Right forelimb (tissue), 1 donor: ENCODE measurements around the gene PABPN1L.
"Not testable (repeated sequence)": the region's sequence is repeated elsewhere in the genome, so short reads cannot be mapped to it uniquely, and the experiment has no call there.

ENCODE experiments used
- DNase-seq: peaks from one replicate; pipeline ENCODE4 v3.0.0-alpha.2; 2018

PABPN1L gene

DNA sequence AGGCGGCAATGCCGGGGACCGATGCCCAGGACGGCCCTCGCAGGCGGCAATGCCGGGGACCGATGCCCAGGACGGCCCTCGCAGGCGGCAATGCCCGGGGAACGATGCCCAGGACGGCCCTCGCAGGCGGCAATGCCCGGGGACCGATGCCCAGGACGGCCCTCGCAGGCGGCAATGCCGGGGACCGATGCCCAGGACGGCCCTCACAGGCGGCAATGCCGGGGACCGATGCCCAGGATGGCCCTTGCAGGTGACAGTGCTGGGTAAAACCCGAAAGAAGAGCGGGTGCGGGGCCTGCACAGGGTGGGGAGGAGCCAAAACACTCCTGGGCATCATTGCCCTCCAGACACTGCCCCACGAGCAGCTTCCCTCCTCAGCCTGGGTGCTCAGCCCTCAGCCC lies 42.8 kb downstream of the PABPN1L start:
- DNase-seq = not testable (repeated sequence)

DNA sequence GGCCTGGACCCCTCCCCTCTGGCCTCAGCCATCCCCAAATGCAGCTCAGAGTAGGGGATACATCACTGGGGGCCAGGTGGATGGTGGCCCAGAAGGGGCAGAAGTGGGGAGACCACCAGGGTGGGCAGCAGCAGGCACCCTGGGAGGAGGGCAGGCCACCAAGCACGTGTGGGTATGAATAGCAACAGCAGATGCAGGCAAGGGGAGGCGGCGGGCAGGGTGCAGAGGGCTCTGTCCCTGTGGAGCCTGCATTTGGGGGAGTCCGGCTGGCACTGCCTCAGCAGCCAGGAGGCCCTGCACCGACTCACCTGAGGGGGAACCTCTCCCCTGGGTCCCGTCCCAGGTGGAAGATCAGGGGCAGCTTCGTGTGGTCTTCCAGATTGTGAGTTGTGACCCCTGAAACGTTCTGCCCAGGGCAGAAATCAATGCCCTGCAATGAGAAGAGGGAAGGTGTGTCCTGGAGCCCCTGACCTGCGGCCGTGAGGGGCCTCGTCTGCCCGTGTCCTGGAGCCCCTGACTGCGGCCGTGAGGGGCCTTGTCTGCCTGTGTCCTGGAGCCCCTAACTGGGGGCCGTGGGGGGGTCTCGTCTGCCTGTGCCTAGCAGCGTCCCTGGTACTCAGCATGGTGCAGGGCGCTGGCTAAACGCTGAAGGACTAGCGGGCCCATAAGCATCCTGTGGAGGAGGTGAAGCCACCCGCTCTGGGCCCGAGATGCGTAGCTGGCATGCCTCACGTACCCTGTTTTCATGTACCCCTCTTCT lies 44.0 kb downstream of the PABPN1L start:
- DNase-seq = no peak

DNA sequence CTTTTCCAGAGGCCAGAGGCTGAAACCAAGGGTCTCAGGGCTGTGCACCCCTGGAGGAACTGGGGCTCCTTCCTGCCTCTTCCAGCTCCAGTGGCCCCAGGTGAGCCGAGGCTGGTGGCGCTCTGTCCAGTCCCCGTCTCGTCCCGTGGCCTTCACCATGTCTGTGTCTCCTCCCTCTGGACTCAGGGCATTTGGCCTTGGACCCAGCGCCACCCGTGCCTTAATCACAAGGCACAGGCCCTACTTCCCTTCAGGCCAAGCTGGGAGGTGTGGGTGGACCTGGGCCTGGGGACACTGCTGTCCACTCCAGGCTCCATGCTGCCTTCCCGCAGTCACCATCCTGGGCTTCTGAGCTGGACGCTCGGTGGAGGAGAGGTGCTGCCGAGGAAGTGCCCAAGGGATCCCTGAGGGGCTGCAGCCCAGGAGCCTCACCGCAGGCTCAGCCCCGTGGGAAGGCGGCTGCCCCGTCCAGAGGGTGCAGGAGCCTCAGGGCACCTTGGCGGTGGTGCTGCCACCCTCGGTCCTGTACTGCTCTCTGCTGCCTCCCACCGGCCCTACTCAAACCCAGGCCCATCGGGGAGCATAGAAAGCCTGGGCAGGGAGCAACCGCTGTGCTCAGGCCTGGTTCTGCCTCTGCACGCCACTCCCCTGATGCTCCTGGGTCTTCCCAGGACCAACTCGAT lies 45.2 kb downstream of the PABPN1L start:
- DNase-seq = no peak

DNA sequence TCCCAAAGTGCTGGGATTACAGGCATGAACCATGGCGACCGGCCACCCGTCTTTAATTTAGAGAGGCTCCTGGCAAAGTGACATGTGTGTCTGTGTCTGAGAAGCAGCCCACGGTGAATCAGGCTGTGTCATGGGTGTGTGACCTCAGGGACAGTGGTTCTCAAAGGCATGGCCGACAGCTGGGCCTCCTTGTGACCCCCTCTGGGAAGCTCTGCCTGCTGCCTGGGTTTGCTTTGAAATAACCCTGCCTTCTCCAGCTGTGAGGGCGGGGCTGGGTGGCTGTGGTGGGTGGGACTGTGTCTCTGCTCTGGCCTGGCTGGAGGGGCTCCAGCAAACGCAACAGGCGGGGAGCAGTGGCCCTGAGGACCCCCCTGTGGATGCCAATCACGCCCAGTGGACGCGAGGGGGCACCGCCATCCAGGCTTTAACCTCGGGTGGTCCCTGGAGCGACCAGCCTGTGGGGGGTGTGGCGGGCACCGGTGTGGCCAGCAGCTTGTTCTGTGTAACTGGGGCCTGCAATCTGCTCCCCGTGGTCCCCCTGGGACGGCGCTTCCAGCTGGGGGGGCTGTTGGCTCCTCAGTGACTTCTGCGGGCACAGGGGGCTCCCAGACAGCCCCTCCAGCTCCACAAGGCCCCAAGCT lies 46.0 kb downstream of the PABPN1L start:
- DNase-seq = no peak

DNA sequence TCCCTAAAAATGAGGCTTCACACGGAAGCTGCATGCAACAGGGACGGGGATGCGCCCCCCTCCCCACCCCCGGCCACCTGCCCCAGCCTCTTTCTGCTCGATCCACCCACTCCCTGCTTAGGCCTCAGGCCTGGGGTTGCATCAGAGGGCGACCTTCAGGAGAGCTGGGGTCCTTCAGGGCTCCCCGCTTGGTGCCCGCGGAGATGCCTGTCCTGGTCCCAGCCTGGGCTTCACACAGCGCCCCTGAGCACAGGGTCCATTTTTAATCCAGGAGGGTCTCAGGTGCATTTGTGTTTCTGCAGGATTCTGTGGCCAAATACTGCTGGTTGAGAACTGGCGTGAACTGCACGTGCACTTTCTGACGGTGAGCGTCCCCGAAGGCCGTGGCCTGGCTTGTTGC lies 47.3 kb downstream of the PABPN1L start:
- no peak for DNase-seq

DNA sequence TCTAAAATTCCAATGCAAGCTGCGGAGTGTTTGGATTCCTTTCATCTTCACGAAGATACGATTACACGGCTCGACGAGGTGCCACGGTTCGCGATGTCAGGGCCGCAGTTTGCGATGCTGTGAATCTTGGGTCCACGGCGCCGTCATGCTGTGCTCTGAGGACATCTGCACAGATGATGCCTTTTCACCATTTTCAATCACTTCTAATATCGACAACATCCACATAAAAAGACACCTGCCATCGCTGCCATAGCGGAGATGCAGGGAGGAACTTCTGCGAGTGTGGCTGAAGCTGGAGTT lies 47.9 kb downstream of the PABPN1L start:
- no peak for DNase-seq

DNA sequence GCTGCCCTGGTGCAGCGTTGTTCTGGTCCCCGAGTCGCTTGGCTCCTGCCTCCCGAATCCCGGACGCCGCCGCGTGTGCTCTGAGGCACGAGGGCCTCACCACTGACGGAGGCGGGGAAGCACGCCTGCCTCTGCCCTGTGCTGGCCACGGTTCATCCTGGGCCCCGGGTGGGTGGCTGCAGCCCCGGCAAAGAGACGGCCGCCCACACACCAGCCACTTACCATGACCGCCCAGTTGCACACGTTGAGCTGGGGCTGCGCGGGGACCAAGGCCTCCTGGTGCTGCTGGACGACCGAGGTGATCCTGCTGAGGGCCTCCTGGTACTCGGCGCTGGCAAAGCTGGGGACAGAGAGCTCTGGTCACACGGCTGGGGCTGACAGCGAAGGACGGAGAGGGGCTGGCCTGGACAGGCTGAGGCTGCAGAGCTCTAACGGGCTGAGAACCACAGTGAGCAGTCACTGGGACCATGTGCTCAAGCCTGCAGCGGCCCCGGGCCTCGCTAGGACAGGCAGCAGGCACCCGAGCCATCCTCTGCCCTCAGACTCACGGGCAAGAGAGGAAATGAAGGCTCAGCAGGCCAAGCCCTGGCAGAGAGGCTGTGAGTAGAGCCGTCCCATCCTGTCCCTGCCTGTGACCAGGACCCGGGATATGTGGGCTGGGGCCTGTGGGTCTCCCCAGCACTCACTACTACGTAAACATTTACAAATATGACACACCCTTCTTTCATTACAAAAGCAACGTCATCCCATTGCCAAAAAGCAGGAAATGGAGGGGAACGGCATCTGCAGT lies 48.5 kb downstream of the PABPN1L start:
- peak; percentile 36 for DNase-seq

DNA sequence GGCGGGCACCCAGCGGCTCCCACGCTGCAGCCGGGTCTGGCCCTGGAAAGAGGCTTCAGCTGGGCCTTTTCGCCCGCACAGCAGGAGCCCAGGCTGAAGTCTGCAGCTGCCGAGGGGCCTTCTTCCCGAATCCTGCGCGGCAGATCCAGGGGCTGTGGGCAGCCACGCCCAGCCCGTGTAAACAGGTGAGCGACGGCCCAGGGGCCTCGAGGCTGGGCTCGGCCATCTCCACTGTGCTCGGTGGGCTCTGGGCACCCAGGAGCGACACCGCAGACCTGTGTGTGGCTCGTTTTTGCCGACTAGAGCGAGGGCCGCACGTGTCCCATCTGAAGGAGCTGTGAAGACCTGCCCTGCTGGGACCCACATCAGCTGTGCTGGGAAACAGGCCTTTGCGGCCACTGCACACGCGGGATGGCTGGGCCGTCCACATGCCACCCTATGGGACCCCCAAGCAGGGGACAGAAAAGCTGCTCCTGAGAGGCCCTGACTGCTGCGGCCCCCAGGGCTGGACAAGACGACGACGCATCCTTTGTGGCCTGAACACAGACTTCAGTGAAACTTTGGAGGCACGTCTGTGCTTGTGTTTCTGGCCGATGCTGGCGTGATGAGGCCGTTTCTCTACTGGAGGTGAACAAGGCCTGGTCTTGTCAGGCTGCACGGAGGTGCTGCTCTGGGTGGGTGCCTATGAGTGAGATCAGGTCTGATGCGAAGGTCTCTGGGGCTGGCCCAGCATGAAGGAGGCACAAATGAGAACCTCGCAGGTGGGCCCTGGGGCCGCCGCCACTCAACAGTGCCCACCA lies 49.5 kb downstream of the PABPN1L start:
- peak; percentile 39 for DNase-seq

DNA sequence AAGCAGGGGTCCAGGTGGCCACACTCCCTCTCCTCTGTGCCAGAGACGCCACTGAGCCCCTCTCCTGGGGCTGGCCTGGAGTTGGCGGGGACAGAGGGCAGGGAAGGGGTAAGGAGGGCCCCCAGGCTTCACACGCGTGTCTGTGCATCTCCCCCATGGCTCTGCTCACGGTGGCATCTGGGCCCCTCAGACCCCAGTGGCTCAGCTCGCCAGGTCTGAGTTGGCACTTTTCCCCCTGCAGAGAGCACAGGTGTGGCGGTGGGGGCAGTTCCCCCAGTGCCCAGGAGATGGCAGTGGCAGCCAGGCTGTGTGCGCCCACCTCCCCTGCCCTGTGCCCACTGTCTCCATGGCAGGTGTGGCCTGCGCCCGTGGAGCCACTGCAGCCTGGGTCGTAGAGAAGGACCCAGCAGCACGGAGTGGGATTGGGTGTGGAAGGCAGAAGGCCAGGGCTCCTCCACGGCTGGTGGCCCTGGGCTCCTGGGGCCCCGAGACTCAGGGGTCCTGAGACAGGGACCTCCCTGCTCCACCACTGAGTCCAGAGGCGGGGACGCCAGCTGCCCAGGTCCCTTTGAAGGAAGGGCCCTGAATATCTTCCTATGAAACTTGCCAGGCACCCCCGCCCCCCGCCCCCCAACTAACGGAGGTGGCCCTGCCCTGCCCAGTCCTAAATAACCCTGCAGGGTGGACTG lies 50.4 kb downstream of the PABPN1L start:
- peak; percentile 57 for DNase-seq

DNA sequence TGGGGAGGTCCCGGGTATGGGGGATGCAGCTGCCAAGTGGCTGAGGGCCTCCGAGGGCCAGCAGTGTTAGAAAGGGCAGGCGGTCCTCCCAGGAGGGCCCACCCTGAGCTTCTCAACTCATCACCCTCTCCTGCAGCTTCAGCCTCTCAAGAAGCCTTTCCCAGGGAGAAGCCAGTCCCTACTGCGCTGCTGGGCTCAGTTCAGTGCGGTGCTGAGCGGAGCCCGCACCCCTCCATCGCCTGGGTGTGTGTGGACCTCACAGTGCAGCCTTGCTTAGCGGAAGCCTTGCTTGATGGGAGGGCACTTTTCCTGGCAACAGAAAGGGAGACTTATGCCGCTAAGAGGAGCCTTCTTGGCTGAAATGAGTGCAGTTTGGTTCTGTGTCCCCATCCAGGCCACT lies 51.2 kb downstream of the PABPN1L start:
- DNase-seq = no peak

DNA sequence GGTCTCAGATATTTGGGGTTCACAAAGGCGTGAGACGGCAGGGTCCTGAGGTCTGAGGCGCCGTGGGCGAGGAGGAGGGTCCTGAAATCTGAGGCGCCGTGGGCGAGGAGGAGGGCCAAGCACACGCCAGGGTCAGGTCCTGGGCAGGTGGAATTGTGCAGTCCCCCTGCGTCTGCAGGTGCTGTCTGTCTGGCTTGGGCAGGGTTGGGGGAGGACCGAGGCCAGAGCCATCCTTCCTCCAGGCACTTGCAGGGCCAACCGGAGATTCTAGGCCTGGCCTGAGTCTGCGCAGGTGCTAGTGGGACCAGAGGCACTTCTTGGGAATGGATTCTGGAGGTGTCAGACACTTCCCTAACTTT lies 52.3 kb downstream of the PABPN1L start:
- no peak for DNase-seq
